Activated CD4-positive, CD25-positive, alpha-beta regulatory T cell treated with anti-CD3 and anti-CD28 coated beads, Interleukin-2, amount 50 U/mL, for 16 hours (primary cell): Measurements from ENCODE around the gene MYO1D.

Experiments
- DNase-seq: peaks from one replicate; pipeline ENCODE4 v3.0.0-alpha.2; 2020; ENCODE audit warnings: low read depth, low spot score

Gene MYO1D

DNA sequence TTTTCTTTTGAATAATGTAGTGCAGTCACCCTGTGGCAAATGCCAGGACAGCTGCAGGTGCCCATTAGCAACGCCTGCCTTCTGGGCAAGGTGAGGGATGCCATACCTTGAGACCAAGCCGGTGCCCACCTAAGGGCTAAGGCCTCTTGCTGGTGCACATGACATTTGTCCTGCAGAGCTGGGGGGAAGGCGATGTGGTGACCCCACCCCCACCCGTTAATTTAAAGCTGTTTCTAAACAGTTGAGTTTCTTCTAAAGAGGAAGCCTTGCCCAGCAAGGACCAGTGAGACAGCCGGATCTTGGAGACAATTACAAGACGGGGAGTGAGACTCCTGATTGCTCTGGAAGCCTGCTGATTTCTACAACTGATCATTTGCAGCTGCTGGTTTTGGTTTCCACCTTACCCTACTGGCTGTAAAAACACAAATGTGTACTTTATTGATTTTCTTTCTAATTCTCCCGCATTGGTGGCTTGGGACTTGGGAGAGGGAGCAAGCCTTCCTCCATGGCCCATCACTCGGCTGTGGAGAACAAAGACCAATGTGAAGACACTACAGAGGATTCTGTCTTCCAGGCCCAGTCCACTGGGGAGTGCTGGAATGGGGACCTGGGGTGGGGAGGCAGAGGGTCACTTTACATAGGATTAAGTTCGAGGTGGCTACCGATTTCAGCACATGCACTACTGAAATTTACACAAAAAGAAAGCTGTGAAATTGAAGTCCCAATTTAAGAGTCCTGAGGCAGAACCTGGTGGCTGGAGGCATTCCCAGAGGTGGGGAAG is 387.4 kb downstream of the MYO1D start:
- no peak for DNase-seq

DNA sequence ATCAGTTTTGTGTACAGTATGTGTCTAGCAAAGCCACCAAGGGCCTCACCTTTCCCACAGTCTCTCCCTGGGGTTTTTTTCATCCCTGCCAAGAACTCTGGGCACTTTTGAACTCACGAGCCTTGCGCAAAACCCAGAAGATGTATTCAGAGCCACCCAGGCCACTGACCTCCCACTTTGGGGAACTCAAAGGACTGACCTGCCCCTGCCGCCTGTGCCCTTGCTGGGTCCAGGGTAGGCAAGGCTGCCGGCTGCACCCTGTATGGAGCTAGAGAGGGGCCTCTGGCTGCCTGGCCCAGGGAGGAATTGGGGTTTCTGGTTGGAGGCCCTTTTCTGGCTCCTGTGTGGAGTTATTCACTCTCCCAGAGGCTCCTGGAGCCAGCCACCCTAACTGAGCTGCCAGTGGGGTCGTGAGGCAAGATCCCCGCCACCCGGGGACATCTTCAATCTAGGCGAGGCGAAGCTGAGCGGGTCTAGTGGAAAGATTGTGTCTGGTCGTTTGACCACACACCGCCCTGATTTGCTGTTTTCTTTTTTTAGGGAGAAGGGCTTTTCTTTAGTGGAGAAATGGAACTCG is 388.2 kb downstream of the MYO1D start:
- no peak for DNase-seq

DNA sequence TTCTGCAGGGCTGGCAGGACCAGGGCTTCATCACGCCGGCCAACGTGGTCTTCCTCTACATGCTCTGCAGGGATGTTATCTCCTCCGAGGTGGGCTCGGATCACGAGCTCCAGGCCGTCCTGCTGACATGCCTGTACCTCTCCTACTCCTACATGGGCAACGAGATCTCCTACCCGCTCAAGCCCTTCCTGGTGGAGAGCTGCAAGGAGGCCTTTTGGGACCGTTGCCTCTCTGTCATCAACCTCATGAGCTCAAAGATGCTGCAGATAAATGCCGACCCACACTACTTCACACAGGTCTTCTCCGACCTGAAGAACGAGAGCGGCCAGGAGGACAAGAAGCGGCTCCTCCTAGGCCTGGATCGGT is 388.8 kb downstream of the MYO1D start:
- DNase-seq, result no peak

DNA sequence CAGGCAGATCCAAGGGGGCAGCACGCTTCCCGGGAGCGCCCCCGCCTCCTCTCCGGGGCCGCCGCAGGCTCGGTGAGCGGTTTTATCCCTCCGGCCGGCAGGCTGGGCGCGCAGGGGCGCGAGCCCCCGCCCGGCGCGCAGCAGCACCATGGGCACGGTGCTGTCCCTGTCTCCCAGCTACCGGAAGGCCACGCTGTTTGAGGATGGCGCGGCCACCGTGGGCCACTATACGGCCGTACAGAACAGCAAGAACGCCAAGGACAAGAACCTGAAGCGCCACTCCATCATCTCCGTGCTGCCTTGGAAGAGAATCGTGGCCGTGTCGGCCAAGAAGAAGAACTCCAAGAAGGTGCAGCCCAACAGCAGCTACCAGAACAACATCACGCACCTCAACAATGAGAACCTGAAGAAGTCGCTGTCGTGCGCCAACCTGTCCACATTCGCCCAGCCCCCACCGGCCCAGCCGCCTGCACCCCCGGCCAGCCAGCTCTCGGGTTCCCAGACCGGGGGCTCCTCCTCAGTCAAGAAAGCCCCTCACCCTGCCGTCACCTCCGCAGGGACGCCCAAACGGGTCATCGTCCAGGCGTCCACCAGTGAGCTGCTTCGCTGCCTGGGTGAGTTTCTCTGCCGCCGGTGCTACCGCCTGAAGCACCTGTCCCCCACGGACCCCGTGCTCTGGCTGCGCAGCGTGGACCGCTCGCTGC is 389.3 kb downstream of the MYO1D start:
- no peak for DNase-seq

DNA sequence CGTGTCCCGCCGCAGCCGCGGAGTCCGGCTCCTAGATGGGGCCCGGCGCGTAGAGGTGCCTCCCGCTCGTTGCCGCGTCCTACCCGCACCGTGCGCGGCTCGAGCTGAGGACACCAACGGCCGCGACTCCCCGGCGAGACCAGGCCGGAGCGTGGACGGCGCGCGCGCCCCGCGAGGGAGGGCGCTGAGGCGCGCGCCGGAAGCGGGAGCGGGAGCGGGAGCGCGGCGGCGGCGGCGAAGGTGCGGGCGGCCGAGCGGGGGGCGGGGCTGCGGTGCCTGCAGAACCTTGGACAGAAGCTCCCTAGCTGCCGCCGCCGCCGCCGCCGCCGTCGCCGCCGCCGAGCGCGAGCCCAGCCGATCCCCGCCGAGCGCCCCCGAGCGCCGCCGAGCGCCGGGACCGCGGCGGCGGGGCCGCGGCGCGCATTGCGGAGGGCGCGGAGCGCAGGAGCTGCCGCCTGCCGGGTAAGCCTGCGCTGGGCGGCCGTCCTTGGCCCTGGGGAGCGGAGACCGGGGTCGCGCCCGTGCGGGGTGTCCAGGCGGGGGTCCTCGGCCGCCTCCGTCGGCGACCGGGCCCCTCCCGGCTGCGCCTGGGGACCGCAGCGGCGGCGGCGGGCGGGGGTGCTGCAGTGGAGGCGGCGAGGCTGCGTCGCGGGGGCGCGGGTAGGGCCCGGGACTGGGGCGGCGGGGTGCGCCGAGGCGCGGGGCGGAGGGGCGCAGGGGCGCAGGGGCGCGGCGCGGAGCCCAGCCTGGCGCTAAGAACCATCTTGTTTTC is 390.0 kb downstream of the MYO1D start, which contains the start of gene CDK5R1:
Gene CDK5R1, plus strand, starts transcription at position 293 of the 772 bp plus-strand sequence. CDS start 628 bp downstream, outside the sequence.
- no peak for DNase-seq

DNA sequence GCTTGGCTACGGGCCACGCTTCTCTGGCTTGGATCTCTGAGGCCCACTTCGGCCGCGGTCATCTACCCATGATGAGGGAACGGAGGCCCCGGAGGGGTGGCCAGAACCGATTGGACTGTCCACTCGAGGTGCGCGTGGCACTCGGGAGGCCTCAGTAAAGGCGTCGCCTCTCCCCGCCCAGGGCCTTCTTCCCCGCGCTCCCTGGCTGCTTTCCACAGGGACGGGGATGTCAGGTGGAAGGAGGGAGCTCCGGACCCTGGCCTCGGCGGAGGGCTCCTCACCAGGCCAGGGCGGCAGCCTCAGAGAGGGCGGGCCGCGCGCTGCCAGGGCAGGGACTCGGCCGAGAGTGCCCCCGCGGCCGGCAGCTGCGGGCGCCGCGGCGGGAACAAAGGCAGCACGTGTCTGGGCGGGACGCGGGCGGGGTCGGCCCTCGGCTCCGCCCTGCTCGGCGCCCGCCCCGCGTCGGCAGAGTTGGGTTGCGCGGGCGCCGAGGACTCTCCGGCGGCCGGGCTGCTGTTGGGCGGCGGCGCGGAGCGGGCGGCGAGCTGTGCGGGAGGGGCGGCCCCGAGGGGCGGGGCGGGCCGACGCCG is 390.7 kb downstream of the MYO1D start:
- DNase-seq, result peak; percentile 36

DNA sequence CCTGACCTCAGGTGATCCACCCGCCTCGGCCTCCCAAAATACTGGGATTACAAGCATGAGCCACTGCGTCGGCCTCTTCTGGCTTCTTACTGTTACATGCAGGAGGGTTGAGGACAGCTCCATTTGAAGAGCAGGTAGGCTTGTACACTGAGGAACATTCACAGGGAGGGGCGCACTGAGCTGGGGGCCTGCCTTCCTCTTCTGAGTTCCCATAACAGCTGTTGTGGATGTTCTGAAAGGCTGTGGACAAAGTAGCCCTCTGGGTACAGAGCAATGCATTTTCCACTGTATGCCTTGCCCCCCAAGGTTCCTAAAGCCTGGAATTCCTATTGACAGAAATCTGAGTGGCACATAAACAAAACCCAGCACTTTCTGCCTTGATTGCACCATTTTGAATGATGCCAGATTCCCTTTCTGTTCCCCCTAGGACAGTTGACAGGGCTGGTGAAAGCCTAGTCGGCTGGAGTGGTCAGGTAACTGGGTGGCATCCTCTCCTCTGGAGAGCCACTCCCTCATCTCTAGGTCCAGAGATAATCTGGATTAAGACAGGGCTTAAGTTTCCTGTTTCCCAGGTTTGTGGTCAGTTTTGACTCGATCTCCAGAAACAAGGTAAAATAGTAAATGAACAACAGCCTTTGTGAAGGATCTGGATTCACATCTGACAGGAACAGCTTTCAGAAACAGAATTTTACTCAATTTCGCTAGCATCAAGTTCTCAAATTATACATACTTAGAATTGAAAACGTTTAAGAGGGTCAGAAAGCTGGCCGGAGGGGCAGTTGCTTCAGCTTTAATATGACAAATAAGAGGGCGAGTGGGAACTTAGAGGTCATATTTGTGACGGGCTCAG is 391.4 kb downstream of the MYO1D start:
- DNase-seq, result no peak

DNA sequence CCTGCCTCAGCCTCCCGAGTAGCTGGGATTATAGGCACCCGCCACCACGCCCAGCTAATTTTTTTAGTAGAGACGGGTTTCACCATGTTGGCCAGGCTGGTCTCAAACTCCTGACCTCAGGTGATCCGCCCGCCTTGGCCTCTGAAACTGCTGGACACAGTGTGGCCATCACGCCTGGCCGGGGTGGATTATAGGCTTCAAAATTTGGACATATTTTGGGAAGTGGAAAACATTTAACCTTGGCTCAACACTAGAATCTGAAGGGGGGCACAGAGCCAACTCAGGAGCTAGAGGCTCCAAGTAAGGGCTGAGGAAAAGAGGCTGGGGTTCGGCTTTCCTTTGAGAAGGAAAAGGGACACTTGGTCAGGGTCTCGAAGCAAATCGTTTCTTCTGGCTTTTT is 392.3 kb downstream of the MYO1D start:
- DNase-seq, result no peak

DNA sequence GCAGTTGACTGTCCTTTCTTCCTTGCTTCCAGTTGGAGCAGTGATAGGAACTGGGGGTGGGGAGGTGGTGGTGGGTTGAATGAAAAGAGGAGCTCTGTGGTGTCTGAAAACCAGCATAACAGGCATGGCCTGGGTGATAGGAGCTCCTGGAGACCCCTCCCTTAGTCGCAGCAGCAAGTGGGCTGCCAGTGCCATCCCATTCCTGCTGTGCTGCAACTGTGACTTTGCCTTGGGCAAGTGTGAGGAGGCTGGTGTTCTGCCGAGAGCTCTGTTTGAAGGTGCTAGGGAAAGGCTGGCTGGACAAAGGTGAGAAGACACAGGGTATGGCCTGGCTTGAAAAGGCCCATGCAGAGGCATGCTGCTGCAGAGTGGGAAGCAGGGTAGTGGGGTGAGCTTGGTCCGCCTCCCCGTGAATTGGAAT is 392.9 kb downstream of the MYO1D start:
- DNase-seq, result no peak

DNA sequence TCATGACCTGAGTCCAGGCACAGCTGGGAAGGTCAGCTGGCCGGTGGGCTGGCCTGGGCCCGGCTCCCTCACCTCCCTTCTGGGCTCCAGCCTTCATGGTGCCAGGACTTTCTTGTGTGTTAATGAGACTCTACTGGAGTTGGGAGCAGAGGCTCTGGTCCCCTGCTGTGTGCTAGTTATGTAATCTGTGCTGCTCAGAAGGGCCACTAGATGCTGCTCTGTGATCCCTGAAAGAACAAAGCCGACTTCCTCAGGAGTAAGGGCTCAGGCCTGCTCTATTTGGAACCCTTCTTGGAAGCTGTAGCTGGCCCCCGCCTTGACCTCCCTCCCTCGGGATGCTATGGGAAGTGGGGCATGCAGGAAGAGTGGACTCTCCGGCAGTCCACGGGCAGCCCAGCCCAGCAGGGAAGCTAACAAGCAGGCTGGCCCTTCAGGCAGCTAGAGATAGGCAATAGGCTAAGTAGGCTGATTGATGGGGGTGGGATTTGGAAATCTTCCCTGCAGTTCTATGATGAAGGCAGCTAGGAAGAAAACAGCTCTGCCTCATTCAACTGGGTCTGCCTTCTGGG is 393.4 kb downstream of the MYO1D start:
- DNase-seq, result no peak

DNA sequence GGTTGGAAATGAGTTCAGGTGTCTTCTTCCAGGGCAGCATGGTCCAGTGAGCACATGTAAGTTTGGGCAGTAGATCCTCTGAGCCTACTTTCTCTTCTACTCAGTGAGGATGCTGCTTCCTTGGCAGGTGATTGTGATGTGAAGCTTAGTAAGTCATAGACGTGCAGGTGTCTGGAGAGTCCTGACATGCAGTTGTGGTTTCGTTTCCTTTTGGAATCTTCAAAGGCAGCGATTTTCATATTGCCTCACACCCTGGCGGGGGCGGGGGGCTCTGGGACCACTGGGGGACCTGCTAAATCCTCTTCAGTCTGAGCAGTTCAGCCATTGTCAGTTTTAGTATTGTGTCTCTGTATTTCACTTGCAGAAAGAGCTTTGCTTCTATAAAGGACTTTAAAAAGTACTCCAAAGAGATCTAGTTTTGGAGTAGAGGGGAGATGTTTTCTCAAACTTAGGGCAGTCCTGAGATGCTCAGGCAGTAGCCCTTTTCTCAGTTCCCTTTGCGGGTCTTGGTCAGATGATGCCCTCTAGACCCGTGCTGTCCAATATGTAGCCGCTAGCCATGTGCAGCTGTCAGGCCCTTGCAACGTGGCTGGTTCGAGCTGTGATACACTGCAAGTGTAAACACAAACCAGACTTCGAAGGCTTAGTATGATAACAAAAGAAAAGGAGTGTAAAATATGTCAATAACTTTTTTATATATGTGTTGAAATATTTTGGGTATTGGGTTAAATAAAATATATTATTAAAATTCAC is 394.2 kb downstream of the MYO1D start:
- no peak for DNase-seq

DNA sequence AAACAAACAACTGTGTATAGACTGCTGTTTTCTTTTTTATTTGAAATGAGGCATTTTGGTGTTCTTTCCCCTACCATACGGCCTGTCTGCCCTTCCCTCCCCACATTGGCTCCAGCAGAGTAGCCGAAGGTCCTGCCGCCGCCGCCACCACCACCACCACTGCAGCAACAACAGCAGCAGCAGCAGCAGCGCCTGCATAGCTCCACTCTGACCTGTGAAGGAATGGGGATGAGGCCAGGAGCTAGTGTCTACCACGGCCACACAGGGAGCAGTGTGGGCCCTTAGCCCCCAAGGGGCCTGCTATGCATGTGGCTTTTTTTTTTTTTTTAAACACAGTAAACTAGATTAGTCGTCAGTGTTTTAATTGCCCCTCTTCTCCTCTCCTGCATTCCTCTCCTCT is 395.7 kb downstream of the MYO1D start:
- DNase-seq, result no peak

DNA sequence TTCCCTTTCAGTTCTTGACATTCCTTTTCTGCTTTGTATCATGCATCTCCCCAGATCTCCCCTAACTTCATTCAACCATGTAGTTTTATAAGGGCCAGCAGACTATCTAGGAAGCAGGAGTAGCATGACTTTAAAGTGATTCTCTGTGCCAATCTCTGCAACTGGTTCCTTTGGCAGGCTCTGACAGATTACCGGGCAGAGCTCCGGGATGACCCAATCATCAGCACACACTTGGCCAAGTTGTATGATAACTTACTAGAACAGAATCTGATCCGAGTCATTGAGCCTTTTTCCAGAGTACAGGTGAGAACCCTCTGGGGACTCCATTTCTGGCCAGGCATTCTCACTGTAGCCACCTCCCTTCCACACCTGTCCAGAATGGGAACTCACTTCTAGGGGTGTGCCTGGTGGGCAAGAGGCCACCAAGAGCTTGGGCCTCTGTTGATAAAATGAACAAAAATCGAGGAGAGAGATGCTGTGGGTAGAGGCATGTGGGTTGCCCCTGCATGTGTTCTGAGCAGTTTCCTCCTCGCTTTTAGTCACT is 397.8 kb downstream of the MYO1D start:
- no peak for DNase-seq

DNA sequence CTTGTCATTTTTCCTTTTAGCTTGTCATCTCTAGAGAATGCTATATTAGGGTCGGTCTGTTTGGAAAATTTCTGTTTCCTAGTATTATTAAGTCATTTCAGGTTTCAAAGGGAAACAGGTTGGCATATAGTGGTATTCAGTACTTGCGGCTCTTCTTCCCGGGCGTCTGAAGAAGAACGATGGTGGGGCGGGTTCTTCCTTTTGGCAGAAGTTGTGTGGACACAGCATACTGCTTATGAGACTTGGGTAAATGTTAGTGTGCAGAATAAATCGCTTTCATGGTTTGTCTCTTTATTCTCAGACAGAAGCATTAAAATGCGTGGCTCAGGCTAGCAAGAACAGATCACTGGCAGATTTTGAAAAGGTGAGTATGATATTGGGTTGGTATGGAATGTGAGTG is 399.7 kb downstream of the MYO1D start:
- no peak for DNase-seq

DNA sequence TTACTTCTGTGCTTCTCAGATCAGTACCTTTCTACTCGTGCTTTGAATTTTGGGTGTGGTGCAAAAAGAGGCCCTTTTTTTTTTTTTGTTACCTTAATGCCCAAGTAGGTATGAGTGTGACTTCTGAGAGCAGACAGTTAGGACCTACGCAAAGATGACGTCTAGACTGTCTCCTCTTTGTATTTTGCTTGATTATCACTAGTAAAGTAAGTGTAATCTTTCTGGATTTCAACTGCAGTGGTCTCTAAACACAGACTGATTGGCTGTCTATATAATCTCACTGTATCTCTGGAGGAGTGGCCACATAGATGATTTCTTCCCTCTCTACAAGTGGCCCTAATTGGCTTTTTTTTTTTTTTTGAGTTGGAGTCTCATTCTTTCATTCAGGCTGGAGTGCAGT is 401.7 kb downstream of the MYO1D start:
- no peak for DNase-seq

DNA sequence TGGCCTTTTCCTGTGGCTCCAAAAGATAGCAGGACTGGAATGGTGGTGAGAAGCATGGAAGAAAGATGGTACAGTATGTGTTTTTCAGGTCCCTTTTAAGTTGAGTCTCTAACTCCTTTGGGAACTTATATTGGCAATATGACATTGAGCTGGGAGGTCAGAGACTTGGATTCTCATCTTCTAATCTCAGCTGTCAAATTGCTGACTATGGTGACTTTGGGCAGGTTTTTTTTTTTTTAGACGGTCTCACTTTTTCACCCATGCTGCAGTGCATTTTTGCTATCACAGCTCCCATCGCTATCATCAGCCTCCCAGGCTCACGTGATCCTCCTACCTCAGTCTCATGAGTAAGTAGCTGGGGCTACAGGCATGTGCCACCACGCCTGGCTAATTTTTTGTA is 405.3 kb downstream of the MYO1D start:
- no peak for DNase-seq

DNA sequence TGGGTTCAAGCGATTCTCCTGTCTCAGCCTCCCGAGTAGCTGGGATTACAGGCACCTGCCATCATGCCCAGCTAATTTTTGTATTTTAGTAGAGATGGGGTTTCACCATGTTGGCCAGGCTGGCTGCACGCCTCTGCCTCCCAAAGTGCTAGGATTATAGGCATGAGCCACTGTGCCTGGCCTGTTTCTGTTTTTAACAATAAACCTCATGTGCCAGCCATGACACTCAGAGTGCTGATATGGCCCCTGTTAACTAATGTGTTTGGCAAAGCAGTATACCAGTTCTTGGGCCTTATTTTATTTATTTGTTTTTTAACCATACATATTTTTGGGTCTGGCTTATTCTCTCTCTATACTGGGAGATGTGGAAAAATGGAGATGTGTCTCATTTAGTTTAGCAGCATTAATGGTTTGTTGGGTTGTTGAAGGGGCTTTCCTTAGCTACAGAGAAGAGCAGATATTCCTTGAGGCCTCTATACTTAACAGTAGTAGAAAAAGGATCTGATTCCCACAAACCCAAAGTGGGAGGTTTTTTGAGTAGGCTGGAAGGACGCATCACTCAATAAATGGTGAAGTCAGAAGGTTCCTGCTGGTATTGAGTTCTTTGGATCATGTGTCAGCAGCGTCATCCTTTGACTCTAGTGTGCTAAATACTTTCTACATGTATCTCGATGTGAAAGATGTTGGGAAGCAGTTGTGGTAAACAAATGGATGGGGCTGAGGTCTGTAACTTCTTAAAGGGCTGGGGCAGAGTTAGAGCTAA is 406.3 kb downstream of the MYO1D start:
- DNase-seq, result no peak

DNA sequence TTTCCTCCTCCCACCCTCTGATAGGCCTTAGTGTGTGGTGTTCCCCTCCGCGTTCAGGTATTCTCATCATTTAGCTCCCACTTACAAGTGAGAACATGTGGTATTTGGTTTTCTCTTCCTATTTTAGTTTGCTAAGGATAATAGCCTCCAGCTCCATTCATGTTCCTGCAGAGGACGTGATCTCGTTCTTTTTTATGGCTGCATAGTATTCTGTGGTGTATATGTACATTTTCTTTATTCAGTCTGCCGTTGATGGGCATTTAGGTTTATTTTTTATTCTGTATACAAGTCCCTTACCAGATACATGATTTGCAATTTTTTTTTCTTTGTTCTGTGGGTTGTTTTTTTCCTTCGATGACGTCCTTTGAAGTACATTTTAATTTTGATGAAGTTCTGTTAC is 409.0 kb downstream of the MYO1D start:
- no peak for DNase-seq

DNA sequence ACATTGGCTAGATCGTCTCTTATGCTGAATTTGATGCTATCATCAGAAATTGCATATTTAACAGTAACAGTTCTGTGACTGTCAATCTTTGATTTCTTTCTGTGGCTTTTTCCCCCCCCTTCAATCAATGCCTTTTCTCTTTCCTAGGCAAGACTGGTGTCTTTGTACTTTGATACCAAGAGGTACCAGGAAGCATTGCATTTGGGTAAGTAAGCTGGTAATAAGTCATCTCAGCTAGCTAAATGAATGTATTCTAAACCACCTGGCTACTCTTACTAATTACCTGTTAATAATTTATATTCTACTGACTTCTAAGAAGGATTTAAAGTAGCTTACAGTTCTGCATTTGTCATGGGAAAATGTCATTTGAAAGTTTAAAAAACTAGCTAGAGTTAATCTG is 412.6 kb downstream of the MYO1D start:
- no peak for DNase-seq
